ENCODE data around the gene TAPT1. TPM values are rescaled to one million over a fixed set of nuclear protein-coding genes. Genes with fewer than 3 reads are reported as not detected.

The TAPT1 gene
- total and polyA plus RNA-seq, 2 of the 13 experiments (the other 11 are each of a cell fraction or from before 2014, with no cell fraction given) = 24.5 to 25.3 TPM

GRCh38 chr4:16140879-16141249 is 85.4 kb downstream of the TAPT1 start (continued):
- TF ChIP-seq ZBTB34 (CRISPR knock-in tag; IDR thresholded peaks at IDR 0.05) (peak; percentile 86; the same call in 1 of the 2 replicates), SRF (IDR thresholded peaks at IDR 0.05; ENCODE audit: low read depth, low read length) (no peak), PLSCR1 (CRISPR knock-in tag; IDR thresholded peaks at IDR 0.05; ENCODE audit: borderline replicate concordance) (no peak), ZNF629 (CRISPR knock-in tag; conservative IDR thresholded peaks at IDR 0.05) (0 out of 2 replicates have a peak, but pooled peaks have one; percentile 15), MBNL3 (CRISPR knock-in tag; conservative IDR thresholded peaks at IDR 0.05) (no peak), PAX8 (CRISPR knock-in tag; IDR thresholded peaks at IDR 0.05; ENCODE audit: borderline replicate concordance) (no peak), ZNF263 (CRISPR knock-in tag; IDR thresholded peaks at IDR 0.05) (no peak), MAZ (IDR thresholded peaks at IDR 0.05; ENCODE audit: borderline replicate concordance, low read depth, low read length) (no peak), MAZ (CRISPR knock-in tag; IDR thresholded peaks at IDR 0.05; ENCODE audit: low read depth) (no peak), ISX (CRISPR knock-in tag; conservative IDR thresholded peaks at IDR 0.05) (no peak), ZBTB21 (CRISPR knock-in tag; IDR thresholded peaks at IDR 0.05) (no peak), TFE3 (CRISPR knock-in tag; IDR thresholded peaks at IDR 0.05) (0 out of 2 replicates have a peak, but pooled peaks have one; percentile 24), ZNF784 (CRISPR knock-in tag; IDR thresholded peaks at IDR 0.05; ENCODE audit: borderline replicate concordance) (no peak), NRL (CRISPR knock-in tag; IDR thresholded peaks at IDR 0.05; ENCODE audit: borderline replicate concordance) (no peak), PTBP1 (IDR thresholded peaks at IDR 0.05; ENCODE audit: low read depth, low read length, poor library complexity, severe bottlenecking) (no peak), STAG1 (CRISPR knock-in tag; IDR thresholded peaks at IDR 0.05) (no peak), TCF12 (IDR thresholded peaks at IDR 0.05) (no peak), TCF12 (CRISPR knock-in tag; IDR thresholded peaks at IDR 0.05) (no peak), MTA1 (CRISPR knock-in tag; IDR thresholded peaks at IDR 0.05; ENCODE audit: borderline replicate concordance) (no peak), TSC22D2 (CRISPR knock-in tag; IDR thresholded peaks at IDR 0.05; ENCODE audit: borderline replicate concordance) (no peak), KLF15 (CRISPR knock-in tag; IDR thresholded peaks at IDR 0.05; ENCODE audit: borderline replicate concordance) (no peak), ZNF513 (CRISPR knock-in tag; conservative IDR thresholded peaks at IDR 0.05) (no peak), ZNF362 (CRISPR knock-in tag; IDR thresholded peaks at IDR 0.05; ENCODE audit: borderline replicate concordance) (no peak), CENPT (CRISPR knock-in tag; IDR thresholded peaks at IDR 0.05; ENCODE audit: low read depth) (no peak), RAD21 (CRISPR knock-in tag; IDR thresholded peaks at IDR 0.05) (no peak)

All from HepG2 (cell line).